Right kidney (tissue), 1 donor: ENCODE data around the gene MAP4K3.
"Not testable (repeated sequence)": the region's sequence is repeated elsewhere in the genome, so short reads cannot be mapped to it uniquely, and the experiment has no call there.

Experiments used
- DNase-seq: peaks from one replicate; pipeline ENCODE4 v3.0.0-alpha.2; 2016

Gene MAP4K3

DNA sequence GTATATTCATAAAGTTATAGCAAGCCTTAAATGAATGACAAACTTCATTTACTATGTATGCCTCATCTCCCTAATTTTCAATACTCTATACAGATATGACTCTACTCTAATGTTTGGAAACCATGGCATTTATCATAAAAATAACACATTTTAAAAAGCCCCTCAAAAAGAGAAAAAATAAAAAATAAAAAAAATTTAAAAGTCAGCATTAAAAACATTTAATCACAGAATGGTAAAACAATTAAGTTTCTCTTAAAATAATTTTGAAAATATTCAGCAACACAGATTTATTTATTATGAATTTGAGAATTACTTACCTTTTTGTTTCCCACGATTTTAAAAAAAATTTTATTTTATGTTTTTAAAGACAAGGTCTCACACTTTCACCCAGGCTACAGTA, 128.3 kb downstream of the MAP4K3 start:
- DNase-seq: no peak

DNA sequence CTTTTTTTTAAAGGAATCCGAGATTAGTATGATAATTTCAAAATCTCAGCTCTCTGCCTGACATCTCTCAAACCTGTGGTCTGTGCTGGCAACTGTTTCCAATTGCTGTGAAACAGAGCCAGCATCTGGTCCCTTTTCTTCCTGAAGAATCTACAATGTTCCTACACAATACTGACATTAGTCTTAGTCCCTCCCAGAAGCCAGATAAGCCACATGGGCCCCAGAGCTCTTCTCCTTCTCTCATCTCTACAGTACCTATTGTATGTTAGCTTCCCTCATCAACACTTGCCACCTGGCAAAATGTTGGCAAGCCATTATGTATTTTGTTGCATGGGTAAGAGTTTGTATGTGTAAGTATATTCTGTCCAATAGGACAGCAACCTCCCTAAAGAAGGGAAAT, 130.5 kb downstream of the MAP4K3 start:
- no peak for DNase-seq

DNA sequence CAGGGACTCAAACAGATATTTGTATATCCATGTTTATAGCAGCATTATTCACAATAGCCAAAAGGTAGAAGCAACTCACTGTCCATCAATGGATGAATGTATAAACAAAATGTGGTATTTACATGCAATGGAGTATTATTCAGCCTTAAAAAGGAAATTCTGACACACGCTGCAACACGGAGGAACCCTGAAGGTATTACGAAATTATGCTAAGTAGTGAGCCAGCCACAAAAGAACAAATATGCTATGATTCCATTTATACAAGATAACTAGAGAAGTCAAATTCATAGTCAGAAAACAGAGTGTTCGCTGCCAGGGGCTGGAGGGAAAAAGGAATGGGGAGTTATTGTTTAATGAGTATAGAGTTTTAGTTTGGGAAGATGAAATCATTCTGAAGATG, 132.4 kb downstream of the MAP4K3 start:
- no peak for DNase-seq

GRCh38 chr2:39304200-39304599, 132.9 kb downstream of the MAP4K3 start:
- DNase-seq: no peak

DNA sequence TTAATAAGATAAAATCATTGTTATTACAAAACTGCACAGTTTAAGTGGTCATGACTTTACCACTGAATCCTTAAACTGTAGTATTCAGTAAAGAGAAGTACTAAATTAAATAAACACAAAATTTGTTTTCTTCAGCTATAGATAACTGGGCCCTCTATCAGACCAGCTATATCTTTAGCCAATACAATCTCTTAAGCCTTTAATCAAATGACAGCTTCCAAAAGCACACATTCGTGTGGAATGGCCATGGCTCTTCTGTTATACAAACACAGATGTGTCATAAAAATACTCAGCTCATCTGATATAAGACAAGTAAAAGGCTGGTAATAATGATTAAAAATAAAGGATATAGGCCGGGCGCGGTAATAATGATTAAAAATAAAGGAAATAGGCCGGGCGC, 135.7 kb downstream of the MAP4K3 start:
- no peak for DNase-seq

- no peak for DNase-seq
Measured at GRCh38 chr2:39300044-39300978, 136.8 kb downstream of the MAP4K3 start.

- DNase-seq: no peak
Measured at GRCh38 chr2:39290433-39290832, 146.7 kb downstream of the MAP4K3 start.

DNA sequence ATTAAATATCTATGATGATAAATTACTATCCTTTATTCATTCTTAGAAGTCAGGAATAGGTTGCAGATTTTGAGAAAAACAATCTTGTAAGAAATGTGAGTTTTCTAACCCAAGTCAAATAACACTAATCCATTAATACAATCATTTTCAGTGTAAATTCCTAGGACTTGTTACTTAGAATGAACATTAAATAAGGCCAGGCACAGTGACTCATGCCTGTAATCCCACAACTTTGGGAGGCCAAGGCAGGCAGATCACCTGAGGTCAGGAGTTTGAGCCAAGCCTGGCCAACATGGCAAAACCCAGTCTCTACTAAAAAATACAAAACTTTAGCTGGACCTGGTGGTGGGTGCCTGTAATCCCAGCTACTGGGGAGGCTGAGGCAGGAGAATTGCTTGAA, 147.5 kb downstream of the MAP4K3 start:
- no peak for DNase-seq

DNA sequence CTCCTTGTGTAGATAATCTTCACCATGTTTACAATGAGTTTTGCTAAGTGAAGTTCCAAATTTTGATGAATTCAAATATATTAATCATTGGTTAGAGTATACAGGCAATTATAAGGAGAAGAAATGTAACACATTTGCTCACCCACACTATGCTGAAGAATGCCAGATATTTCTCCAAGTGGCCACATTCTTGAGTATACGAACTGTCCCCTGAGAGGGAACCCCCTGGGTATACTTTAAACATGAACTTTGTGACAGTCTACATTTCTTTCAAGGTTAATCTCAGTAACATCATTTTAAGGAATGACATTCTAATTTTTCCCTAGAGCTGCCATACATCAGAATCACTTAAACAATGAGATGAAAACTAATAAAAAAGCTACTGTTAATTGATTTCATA, 153.5 kb downstream of the MAP4K3 start:
- DNase-seq: no peak

DNA sequence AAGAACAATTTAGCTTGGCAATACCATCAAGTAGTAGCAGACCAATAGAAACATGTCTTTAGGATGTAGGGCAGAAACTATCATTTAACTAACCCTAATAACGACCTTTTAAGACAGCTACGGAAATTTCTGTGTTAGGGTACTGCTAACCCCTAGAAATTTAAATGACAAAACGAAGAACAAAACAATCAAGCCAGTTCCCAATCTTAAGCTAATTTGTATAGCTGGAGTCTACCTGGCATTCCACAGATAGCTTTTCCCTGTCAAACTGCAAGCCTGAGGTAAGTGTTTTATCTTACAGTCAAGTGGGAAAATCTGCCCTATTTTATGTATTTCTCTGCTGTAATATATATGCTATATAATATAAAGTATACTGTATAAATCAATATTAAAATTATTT, 155.7 kb downstream of the MAP4K3 start:
- no peak for DNase-seq

DNA sequence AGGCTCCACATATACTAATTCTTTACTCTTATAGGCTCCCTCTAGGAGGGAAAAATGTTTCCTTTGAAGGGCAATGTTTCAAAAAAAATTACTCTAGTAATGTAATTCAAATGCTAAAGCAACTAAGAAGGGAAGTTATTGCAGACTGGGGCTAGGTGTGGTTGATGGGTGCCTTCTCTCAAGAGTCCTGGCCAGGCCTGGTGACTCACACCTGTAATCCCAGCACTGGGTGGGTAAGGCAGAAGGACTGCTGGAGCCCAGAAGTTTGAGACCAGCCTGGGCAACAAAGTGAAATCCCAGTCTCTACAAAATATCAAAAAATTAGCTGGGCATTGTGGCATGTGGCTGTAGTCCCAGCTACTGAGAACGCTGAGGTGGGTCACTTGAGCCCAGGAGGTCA, 162.1 kb downstream of the MAP4K3 start:
- DNase-seq: no peak

DNA sequence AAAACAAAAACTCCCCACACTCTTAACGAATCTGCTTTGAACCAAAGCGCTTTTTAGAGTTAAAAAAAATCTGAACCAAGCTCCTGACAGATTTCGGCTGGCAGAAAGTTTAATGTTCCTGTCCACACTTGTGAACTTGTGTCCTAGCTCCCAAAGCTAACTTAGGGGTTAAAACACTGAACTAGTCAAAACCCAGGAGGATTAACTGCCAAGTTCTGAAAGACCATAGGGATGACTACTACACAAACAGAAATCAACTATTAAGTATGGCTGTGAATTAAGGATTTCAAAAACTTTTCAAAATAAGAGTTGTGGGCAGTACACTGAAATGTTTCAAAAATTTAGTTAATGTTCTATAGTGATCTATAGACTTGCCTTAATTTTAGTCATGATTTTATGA, 167.1 kb downstream of the MAP4K3 start:
- no peak for DNase-seq

DNA sequence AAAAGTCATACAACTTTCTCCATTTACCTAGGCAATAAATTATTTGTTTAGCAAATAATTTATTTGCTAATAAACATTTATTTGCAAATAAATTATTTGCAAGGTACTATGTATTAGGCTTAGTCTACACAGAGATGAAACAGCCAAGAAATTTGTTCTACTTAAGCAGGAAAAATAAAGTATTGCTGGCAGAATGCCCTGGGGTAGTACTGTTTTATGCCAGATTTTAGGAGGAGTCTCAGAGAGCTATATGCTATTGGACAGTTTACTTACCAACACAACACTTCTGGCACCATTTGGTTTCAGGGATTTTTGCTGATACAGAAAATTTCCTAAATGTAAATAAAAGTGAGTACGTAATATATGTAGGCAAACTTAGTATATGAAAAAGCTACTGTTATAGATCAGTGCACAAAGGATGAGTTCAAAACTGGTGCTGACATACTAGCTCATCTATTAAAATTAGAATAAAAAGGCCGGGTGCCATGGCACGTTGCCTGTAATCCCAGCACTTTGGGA, 170.1 kb downstream of the MAP4K3 start:
- DNase-seq: no peak

DNA sequence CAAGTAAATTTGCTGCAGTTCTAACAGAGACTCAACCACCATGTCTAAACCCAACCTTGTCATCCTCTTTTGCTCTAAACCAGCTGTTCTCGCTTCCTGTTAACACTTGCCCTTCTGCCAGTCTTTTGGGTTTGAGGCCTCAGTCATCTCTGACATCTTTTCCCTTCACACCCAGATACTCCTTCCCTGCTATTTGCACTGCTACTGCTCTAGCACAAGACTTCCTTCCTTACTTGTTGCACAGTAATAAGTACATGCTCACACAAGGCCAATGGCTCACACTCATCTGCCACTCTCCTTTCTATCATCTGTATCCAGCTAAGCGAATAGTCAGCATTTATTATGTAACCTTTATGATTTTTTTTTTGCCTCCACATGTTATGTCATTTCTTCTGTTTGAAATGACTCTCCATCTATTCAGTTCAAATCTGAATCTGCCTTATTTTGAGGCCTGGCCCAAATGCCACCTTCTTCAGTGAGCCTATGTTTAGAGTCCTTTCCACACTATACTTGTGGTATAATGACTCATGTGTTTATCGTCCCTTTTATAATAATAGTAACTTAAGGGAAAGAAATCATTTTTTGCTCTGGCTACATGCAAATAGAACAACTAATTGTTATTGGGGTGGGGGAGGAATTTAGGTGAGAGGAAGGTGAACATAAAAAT, 170.8 kb downstream of the MAP4K3 start:
- DNase-seq: no peak

- DNase-seq: no peak
Measured at GRCh38 chr2:39265315-39265714, 171.8 kb downstream of the MAP4K3 start.

- DNase-seq: no peak
Measured at GRCh38 chr2:39264733-39265132, 172.4 kb downstream of the MAP4K3 start.

DNA sequence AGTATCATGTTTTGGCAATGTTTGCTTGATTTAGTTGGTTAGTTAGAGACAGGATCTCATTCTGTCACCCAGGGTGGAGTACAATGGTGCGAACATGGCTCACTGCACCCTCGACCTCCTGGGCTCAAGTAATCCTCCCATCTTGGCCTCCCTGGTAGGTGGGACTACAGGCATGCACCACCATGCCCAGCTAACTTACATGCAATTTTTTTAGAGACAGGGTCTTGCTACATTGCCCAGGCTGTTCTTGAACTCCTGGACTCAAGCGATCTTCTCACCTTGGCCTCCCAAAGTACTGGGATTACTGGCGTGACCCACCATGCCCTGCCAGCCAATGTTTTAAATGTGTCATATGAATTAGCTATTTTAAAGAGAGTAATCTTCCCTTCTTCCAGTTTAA, 177.0 kb downstream of the MAP4K3 start:
- DNase-seq: no peak

DNA sequence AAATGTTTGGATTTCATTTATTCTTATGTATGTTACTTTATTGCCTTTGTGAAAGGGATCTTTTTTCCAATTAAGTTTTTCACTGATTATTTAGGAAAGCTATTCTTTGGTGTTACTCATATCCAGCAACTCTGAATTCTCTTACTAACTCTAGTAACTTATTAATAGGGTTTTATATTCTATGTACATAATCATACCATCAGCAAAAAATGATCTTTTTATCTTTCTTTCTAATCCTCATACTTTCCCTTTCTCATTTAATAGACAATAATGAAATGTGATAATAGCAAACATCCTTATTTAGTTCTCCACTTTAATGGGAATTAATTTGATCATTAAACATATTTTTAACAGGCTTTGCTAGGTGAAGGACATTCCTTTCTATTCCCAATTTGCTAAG, 181.0 kb downstream of the MAP4K3 start:
- DNase-seq: no peak

DNA sequence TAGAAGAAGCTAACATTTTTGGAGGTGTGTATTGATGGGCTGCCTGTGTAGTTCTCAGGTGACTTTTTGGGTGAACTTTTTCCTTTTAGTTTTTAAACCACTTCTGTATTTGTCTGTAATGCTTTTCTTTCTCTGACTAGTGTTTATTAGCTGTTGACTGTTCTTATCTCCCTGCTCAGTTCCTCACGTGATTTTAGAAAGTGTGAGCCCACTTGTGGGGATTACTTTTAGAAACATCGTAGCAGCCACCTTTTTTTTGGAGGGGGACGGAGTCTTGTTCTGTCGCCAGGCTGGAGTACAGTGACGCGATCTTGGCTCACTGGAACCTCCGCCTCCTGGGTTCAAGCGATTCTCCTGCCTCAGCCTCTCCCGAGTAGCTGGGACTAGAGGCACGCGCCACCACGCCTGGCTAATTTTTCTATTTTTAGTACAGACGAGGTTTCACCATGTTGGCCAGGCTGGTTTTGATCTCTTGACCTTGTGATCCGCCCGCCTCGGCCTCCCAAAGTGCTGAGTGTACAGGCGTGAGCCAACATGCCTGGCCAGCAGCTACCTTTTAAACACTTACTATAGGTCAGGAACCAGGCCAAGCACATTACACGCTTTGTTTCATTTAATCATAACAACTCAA, 184.1 kb downstream of the MAP4K3 start:
- DNase-seq: no peak

DNA sequence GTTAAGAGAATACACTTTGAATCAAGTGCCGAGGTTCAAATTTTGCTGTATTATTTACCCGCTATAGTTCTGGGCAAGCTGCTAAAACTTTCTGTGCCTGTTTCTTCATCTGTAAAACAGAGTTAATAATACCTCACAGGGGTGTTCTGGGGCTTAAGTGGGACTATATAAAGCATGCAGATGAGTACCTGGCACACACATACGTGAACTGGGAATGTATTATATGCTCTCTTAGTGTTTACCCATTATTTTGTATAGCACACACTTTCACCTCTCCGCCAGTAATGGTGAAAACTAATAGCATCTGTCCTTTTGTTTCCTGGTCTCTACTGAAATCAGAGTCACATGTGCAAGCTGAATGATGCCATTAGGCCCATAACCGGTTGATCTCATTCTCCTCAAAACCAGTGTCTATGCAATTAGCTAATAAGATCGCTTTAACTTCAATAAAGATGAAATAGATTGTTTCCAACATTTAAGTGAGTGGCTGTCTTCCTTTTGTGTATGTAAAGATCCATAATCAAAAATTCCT, 189.5 kb downstream of the MAP4K3 start:
- no peak for DNase-seq

DNA sequence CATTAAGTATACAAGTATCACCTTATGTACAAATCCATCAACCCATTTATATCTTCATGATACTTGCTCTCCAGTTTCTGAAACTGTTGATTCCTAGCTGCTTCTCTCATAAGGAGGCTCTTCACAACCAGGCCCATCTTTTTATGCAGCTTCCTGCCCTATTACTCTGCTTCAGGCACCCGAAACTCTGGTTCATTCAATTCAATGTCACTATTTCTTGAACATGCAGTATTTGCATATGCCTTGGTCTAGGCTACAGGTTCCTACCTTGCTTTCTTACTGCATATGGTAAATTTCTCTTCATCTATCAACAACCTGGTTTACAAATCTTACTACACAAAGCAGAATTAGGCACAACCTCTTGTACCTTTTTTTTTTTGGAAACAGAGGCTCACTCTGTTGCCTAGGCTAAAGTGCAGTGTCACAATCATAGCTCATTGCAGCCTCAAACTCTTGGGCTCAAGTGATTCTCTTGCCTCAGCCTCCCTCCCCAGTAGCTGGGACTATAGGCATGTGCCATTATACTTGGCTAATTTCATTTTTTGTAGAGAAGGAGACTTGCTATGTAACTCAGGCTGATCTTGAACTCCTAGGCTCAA, 190.6 kb downstream of the MAP4K3 start:
- DNase-seq: no peak

GRCh38 chr2:39244963-39245625, 192.0 kb downstream of the MAP4K3 start:
- not testable (repeated sequence) for DNase-seq
